Thyroid gland (tissue), 4 donors: ENCODE measurements around the gene CCL20. TPM values are rescaled to one million over a fixed set of nuclear protein-coding genes. Genes with fewer than 3 reads are reported as not detected.

Source experiments
- DNase-seq, 2 donors: peaks; one replicate each; pipeline ENCODE4 v3.0.0-alpha.2; 2019
- H3K27ac ChIP-seq, 3 donors: fragments of 200-600 bp; sonication (generic); 1 replicate in 2 of 3; 2 replicates in 1 of 3; pipeline ENCODE4 v1.5.1; 2016 to 2019; ENCODE audit warnings: mild to moderate bottlenecking in 1 of 3, moderate library complexity in 1 of 3
- H3K27me3 ChIP-seq: fragments of 200-600 bp; sonication (generic); one replicate; pipeline ENCODE4 v1.5.1; 2019
- H3K36me3 ChIP-seq, 2 donors: fragments of 200-600 bp; sonication (generic); one replicate each; pipeline ENCODE4 v1.5.1; 2016 to 2019
- H3K4me1 ChIP-seq, 2 donors: fragments of 200-600 bp; sonication (generic); one replicate each; pipeline ENCODE4 v1.5.1; 2017 to 2019
- H3K4me3 ChIP-seq, 3 donors: fragments of 200-600 bp; sonication (generic); replicated peaks in 1 of 3; 1 replicate in 2 of 3; 2 replicates in 1 of 3; pipeline ENCODE4 v1.5.1; 2016; ENCODE audit warnings: mild to moderate bottlenecking in 1 of 3
- H3K9me3 ChIP-seq: fragments of 200-600 bp; sonication (generic); one replicate; pipeline ENCODE4 v1.5.1; 2017
- CTCF ChIP-seq, 6 experiments: fragments of 200-600 bp in 3 of 6; fragments of 450-650 bp in 3 of 6; sonication (generic) in 3 of 6; IDR thresholded peaks; one replicate each; pipeline ENCODE4 v1.5.1; 2016 to 2019; ENCODE audit warnings: antibody characterized with exemption in 6 of 6, mild to moderate bottlenecking in 2 of 6, inconsistent platforms in 1 of 6, moderate library complexity in 1 of 6
- POLR2A ChIP-seq, 2 donors: fragments of 450-650 bp; IDR thresholded peaks; one replicate each; pipeline ENCODE4 v1.6.1; 2017; ENCODE audit warnings: antibody characterized with exemption in 2 of 2, mild to moderate bottlenecking in 2 of 2, moderate library complexity in 1 of 2
- WGBS, 2 donors: methylation state at CpG; one replicate each; pipeline ENCODE4 v1.1.5; 2017; 5-methylcytosine and 5-hydroxymethylcytosine counted together
- intact Hi-C: fragments of 100-400 bp; cut with DNase I; formaldehyde crosslinking; loops from one replicate; pipeline ENCODE4 v1.15.1; 2023
- total RNA-seq, 4 donors: library from RNA; depleted of rRNA; stranded (reverse); fragments of >200 nt; gene quantifications; one replicate each; pipeline ENCODE4 v1.2.3, GENCODE V29; 2016

Gene CCL20
- total RNA-seq, 4 donors from 2014 or later = not detected

GRCh38 chr2:227822416-227823003, 8.9 kb downstream of the CCL20 start:
- Histone ChIP-seq H3K27ac (no peak overlapping the region), H3K4me1 (peaks cover 0 to 3% of the 10 kb centered on the region in 2 donors), H3K9me3 (no peaks in the 10 kb centered on the region), H3K27me3 (no peaks in the 10 kb centered on the region), H3K4me3 (no peak overlapping the region), H3K36me3 (no peaks in the 10 kb centered on the region)
- DNase-seq = no peak
- 87 to 93% methylated on average over 2 of the region's 2 CpGs for WGBS, 2 donors
- intact Hi-C loops = no loop called here
- TF ChIP-seq CTCF (IDR thresholded peaks at IDR 0.05) = no peak
- TF ChIP-seq POLR2A (IDR thresholded peaks at IDR 0.05) = no peak

- 58 to 68% methylated on average over 2 of the region's 2 CpGs for WGBS, 2 donors
- intact Hi-C loops = no loop called here
- no peak for TF ChIP-seq POLR2A (IDR thresholded peaks at IDR 0.05)
- no peak for TF ChIP-seq CTCF (IDR thresholded peaks at IDR 0.05)
These were observed 10.3 kb downstream of the CCL20 start for GRCh38 chr2:227823922-227824321.

GRCh38 chr2:227824711-227825110, 11.1 kb downstream of the CCL20 start:
- Histone ChIP-seq H3K9me3 (no peaks in the 10 kb centered on the region), H3K4me1 (no peaks in the 10 kb centered on the region), H3K4me3 (no peak overlapping the region), H3K27ac (no peak overlapping the region), H3K27me3 (no peaks in the 10 kb centered on the region), H3K36me3 (no peaks in the 10 kb centered on the region)
- TF ChIP-seq CTCF (IDR thresholded peaks at IDR 0.05) (no peak), POLR2A (IDR thresholded peaks at IDR 0.05) (no peak)
- intact Hi-C loops = no loop called here
- no peak for DNase-seq
- WGBS, 2 donors = 89 to 96% methylated on average over 7 of the region's 7 CpGs

More at GRCh38 chr2:227823922-227824321, 10.3 kb downstream of the CCL20 start:
- no peaks in the 10 kb centered on the region for H3K27me3 ChIP-seq
- H3K4me3 ChIP-seq = no peak overlapping the region
- no peaks in the 10 kb centered on the region for H3K4me1 ChIP-seq
- H3K36me3 ChIP-seq = no peaks in the 10 kb centered on the region
- DNase-seq = no peak
- H3K27ac ChIP-seq = no peak overlapping the region
- H3K9me3 ChIP-seq = no peaks in the 10 kb centered on the region

- DNase-seq = no peak
- Histone ChIP-seq H3K27me3 (no peaks in the 10 kb centered on the region), H3K9me3 (no peaks in the 10 kb centered on the region), H3K4me3 (no peak overlapping the region), H3K27ac (no peak overlapping the region), H3K36me3 (no peaks in the 10 kb centered on the region), H3K4me1 (no peaks in the 10 kb centered on the region)
- intact Hi-C loops = no loop called here
- WGBS, 2 donors = 82 to 85% methylated on average over 10 of the region's 10 CpGs
- TF ChIP-seq CTCF (IDR thresholded peaks at IDR 0.05) (no peak), POLR2A (IDR thresholded peaks at IDR 0.05) (no peak)
These were observed 12.4 kb downstream of the CCL20 start for GRCh38 chr2:227826019-227826521.

- no peaks in the 10 kb centered on the region for H3K27me3 ChIP-seq
- no peaks in the 10 kb centered on the region for H3K4me1 ChIP-seq
- TF ChIP-seq POLR2A (IDR thresholded peaks at IDR 0.05) = no peak
- H3K4me3 ChIP-seq = no peak overlapping the region
- no peak overlapping the region for H3K27ac ChIP-seq
- H3K9me3 ChIP-seq = no peaks in the 10 kb centered on the region
- no peak for DNase-seq
- WGBS, 2 donors = 19 to 52% methylated on average over 2 of the region's 2 CpGs
- H3K36me3 ChIP-seq = no peaks in the 10 kb centered on the region
- intact Hi-C loops = no loop called here
These were observed 12.9 kb downstream of the CCL20 start for GRCh38 chr2:227826563-227826962.
